NCI-H1930 (cell line): ENCODE data around the gene FTCDNL1.

Experiments used
- DNase-seq, 2 experiments: peaks; one replicate each; lab custom pipeline; 2025; lab: John Stamatoyannopoulos, UW

FTCDNL1 gene

GRCh38 chr2:199850718-199851500, at the start of gene FTCDNL1:
TSS of gene FTCDNL1 (minus strand) at chr2:199851192. CDS start at chr2:199848962, 2,230 bp downstream.
- peak; percentile 56 to 58 for DNase-seq

- no peak for DNase-seq
These were observed 45.6 kb upstream of the FTCDNL1 start for GRCh38 chr2:199896617-199897016.

GRCh38 chr2:199895406-199895805, 44.4 kb upstream of the FTCDNL1 start:
- no peak for DNase-seq

- no peak for DNase-seq
These were observed 32.7 kb upstream of the FTCDNL1 start for GRCh38 chr2:199883474-199884212.

- no peak for DNase-seq
These were observed 31.7 kb upstream of the FTCDNL1 start for GRCh38 chr2:199882667-199883066.

- no peak for DNase-seq
These were observed 24.4 kb upstream of the FTCDNL1 start for GRCh38 chr2:199875400-199875799.

- no peak for DNase-seq
These were observed 23.2 kb upstream of the FTCDNL1 start for GRCh38 chr2:199874209-199874608.

GRCh38 chr2:199870581-199870980, 19.6 kb upstream of the FTCDNL1 start:
- DNase-seq, result no peak

GRCh38 chr2:199869653-199870052, 18.7 kb upstream of the FTCDNL1 start:
- no peak for DNase-seq

GRCh38 chr2:199869227-199869541, 18.2 kb upstream of the FTCDNL1 start:
- DNase-seq, result no peak

GRCh38 chr2:199868431-199869226, 17.6 kb upstream of the FTCDNL1 start:
- no peak for DNase-seq

GRCh38 chr2:199865905-199866304, 14.9 kb upstream of the FTCDNL1 start:
- no peak for DNase-seq

GRCh38 chr2:199862788-199863187, 11.8 kb upstream of the FTCDNL1 start:
- DNase-seq, result no peak

GRCh38 chr2:199861132-199861774, 10.3 kb upstream of the FTCDNL1 start:
- DNase-seq, result no peak

- no peak for DNase-seq
These were observed 4.8 kb upstream of the FTCDNL1 start for GRCh38 chr2:199855812-199856211.

GRCh38 chr2:199851883-199852282, 891 bp upstream of the FTCDNL1 start:
- no peak for DNase-seq

GRCh38 chr2:199851501-199851810, 464 bp upstream of the FTCDNL1 start:
- DNase-seq, result no peak

GRCh38 chr2:199850218-199850717, 724 bp downstream of the FTCDNL1 start:
- no peak for DNase-seq

GRCh38 chr2:199848389-199849130, 2.4 kb downstream of the FTCDNL1 start:
- peak in 1 of 2 experiments; percentile 9 for DNase-seq

GRCh38 chr2:199847181-199847864, 3.7 kb downstream of the FTCDNL1 start:
- no peak for DNase-seq
